ENCODE measurements around the gene SUPT4H1.

SUPT4H1 gene

GRCh38 chr17:58328195-58329034, 23.6 kb downstream of the SUPT4H1 start, which contains the start of gene TSPOAP1:
TSS of gene TSPOAP1 (minus strand) at chr17:58328795. CDS start at chr17:58327920, 875 bp downstream.
- no peak within 1 kb of the TSS for H3K4me3 ChIP-seq (ENCODE audit: low read depth, low read length)
- DNase-seq (ENCODE audit: low read depth), result no peak
- TF ChIP-seq CTCF (IDR thresholded peaks at IDR 0.05; ENCODE audit: control insufficient read depth, extremely low read depth, insufficient read depth), result no peak

GRCh38 chr17:58327363-58328194, 24.4 kb downstream of the SUPT4H1 start:
- no peak for TF ChIP-seq CTCF (IDR thresholded peaks at IDR 0.05; ENCODE audit: control insufficient read depth, extremely low read depth, insufficient read depth)
- H3K4me3 ChIP-seq (ENCODE audit: low read depth, low read length), result no peak overlapping the region
- no peak for DNase-seq (ENCODE audit: low read depth)

GRCh38 chr17:58326609-58327362, 25.2 kb downstream of the SUPT4H1 start:
- DNase-seq (ENCODE audit: low read depth), result no peak
- TF ChIP-seq CTCF (IDR thresholded peaks at IDR 0.05; ENCODE audit: control insufficient read depth, extremely low read depth, insufficient read depth), result no peak

GRCh38 chr17:58325976-58326468, 26.0 kb downstream of the SUPT4H1 start:
- DNase-seq (ENCODE audit: low read depth), result no peak
- H3K4me3 ChIP-seq (ENCODE audit: low read depth, low read length), result no peak overlapping the region
- no peak for TF ChIP-seq CTCF (IDR thresholded peaks at IDR 0.05; ENCODE audit: control insufficient read depth, extremely low read depth, insufficient read depth)

More at GRCh38 chr17:58326609-58327362, 25.2 kb downstream of the SUPT4H1 start:
- H3K4me3 ChIP-seq (ENCODE audit: low read depth, low read length), result no peak overlapping the region

- TF ChIP-seq CTCF (IDR thresholded peaks at IDR 0.05; ENCODE audit: control insufficient read depth, extremely low read depth, insufficient read depth), result no peak
- no peak for DNase-seq (ENCODE audit: low read depth)
- peak overlapping the region; percentile 56 for H3K4me3 ChIP-seq (ENCODE audit: low read depth, low read length)
Measured at GRCh38 chr17:58325289-58325726, 26.7 kb downstream of the SUPT4H1 start.

Measured in LNCaP clone FGC (cell line).